CD4-positive, alpha-beta T cell (primary cell): ENCODE results near the gene GRIN3B. TPM values are rescaled to one million over a fixed set of nuclear protein-coding genes. Genes with fewer than 3 reads are reported as not detected.

Source experiments
- ATAC-seq: fragments of 200-7000 bp; cut with Tn5 transposase; one replicate; pipeline ENCODE4 v1.10.0; 2022; ENCODE audit warnings: mild to moderate bottlenecking; ENCODE audit not compliant: poor library complexity
- CTCF ChIA-PET: fragments of 350-600 bp; sonication (Branson Sonifier 250); formaldehyde crosslinking; loops from one replicate; lab custom pipeline; 2021; ENCODE audit warnings: antibody characterized with exemption, inconsistent platforms; lab: Charles Lee
- POLR2A ChIA-PET: fragments of 350-600 bp; sonication (Branson Sonifier 250); formaldehyde crosslinking; loops from one replicate; lab custom pipeline; 2021; ENCODE audit warnings: antibody characterized with exemption, inconsistent platforms; lab: Charles Lee
- DNase-seq, 14 experiments: peaks; one replicate each; pipeline ENCODE4 v3.0.0-alpha.2; 2013 to 2020; ENCODE audit warnings: mixed read lengths in 2 of 14
- H3K27ac ChIP-seq, 2 donors: one replicate each; pipeline versions ENCODE4 v1.5.1 to v1.7.0; 2013; ENCODE audit warnings: low read length in 2 of 2, low read depth in 1 of 2, mild to moderate bottlenecking in 1 of 2
- H3K27me3 ChIP-seq, 2 experiments: 1 replicate in 1 of 2; 2 replicates in 1 of 2; pipeline versions ENCODE4 v1.6.1 to v1.7.0; 2013; ENCODE audit warnings: low read length in 2 of 2, control low read depth in 1 of 2, mild to moderate bottlenecking in 1 of 2, moderate library complexity in 1 of 2; ENCODE audit not compliant: insufficient read depth in 2 of 2, control insufficient read depth in 1 of 2
- H3K36me3 ChIP-seq: one replicate; pipeline ENCODE4 v1.6.1; 2013; ENCODE audit warnings: low read length, control low read depth; ENCODE audit not compliant: insufficient read depth
- H3K4me1 ChIP-seq: one replicate; pipeline ENCODE4 v1.6.1; 2013; ENCODE audit warnings: low read length, control low read depth; ENCODE audit not compliant: insufficient read depth
- H3K4me3 ChIP-seq: one replicate; pipeline ENCODE4 v1.5.1; 2013; ENCODE audit warnings: mild to moderate bottlenecking, low read length, moderate library complexity
- H3K9me3 ChIP-seq, 2 experiments: 1 replicate in 1 of 2; 2 replicates in 1 of 2; pipeline versions ENCODE4 v1.6.1 to v1.7.0; 2013; ENCODE audit warnings: low read length in 2 of 2, mild to moderate bottlenecking in 2 of 2, control low read depth in 1 of 2, moderate library complexity in 1 of 2; ENCODE audit not compliant: control insufficient read depth in 1 of 2, insufficient read depth in 1 of 2
- H3K27ac Mint-ChIP-seq: one replicate; pipeline ENCODE4 v1.8.0; 2020; ENCODE audit warnings: mixed read lengths
- H3K27me3 Mint-ChIP-seq: one replicate; pipeline ENCODE4 v1.8.0; 2021; ENCODE audit warnings: mixed read lengths
- H3K36me3 Mint-ChIP-seq: one replicate; pipeline ENCODE4 v1.8.0; 2021; ENCODE audit warnings: low read depth, mixed read lengths
- H3K4me1 Mint-ChIP-seq: one replicate; pipeline ENCODE4 v1.8.0; 2021; ENCODE audit warnings: low read depth, mixed read lengths
- H3K4me3 Mint-ChIP-seq: one replicate; pipeline ENCODE4 v1.8.0; 2020; ENCODE audit warnings: mild to moderate bottlenecking, mixed read lengths
- H3K9me3 Mint-ChIP-seq: one replicate; pipeline ENCODE4 v1.8.0; 2020; ENCODE audit warnings: mixed read lengths
- intact Hi-C, 2 experiments: fragments of 100-400 bp; cut with DNase I in 1 of 2; cut with micrococcal nuclease in 1 of 2; formaldehyde crosslinking; loops; one replicate each; pipeline versions ENCODE4 v1.15.1 to v1.9.0; 2023 to 2025; cut with DNase I, micrococcal nuclease
- total RNA-seq, 174 experiments: library from RNA in 2 of 174; stranded (reverse) in 2 of 174; gene quantifications; one replicate each; pipeline ENCODE4 v1.2.3 and lab custom pipeline; 2021 to 2026
- TF ChIP-seq, protein P1 (sequence below): fragments of 200-600 bp; IDR thresholded peaks from one replicate; pipeline ENCODE4 v1.8.0; 2022; ENCODE audit warnings: antibody characterized with exemption, mild to moderate bottlenecking

Gene GRIN3B
- total RNA-seq, 2 experiments from 2014 or later: 0.17 to 0.22 TPM

DNA sequence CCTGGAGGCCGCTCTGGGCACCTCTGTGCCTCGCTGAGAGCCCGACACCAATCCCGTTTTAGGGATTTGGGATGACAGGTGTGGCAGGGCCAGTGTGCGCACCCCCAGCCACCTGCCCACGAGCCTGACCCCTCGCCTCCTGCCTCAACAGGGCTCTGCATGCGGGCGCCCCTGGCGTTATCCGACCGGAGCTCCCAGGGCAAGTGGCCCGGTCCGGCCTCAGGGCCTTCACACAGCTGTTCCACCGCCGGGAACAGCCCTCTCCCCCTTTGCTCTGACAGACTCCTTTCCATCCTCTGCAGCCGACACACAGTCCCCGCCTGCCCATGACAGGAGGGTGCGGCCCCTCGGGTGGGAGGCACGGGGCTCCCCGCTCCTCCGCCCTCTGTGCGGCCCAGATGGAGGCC is 23.2 kb upstream of the GRIN3B start:
- no peaks in the 10 kb centered on the region for H3K27me3 ChIP-seq
- Mint-ChIP-seq H3K27me3 (no peaks in the 10 kb centered on the region), H3K4me1 (no peaks in the 10 kb centered on the region), H3K36me3 (peaks cover 7% of the 10 kb centered on the region), H3K27ac (no peak overlapping the region), H3K4me3 (no peak overlapping the region), H3K9me3 (no peaks in the 10 kb centered on the region)
- no peaks in the 10 kb centered on the region for H3K4me1 ChIP-seq
- TF ChIP-seq, protein P1, sequence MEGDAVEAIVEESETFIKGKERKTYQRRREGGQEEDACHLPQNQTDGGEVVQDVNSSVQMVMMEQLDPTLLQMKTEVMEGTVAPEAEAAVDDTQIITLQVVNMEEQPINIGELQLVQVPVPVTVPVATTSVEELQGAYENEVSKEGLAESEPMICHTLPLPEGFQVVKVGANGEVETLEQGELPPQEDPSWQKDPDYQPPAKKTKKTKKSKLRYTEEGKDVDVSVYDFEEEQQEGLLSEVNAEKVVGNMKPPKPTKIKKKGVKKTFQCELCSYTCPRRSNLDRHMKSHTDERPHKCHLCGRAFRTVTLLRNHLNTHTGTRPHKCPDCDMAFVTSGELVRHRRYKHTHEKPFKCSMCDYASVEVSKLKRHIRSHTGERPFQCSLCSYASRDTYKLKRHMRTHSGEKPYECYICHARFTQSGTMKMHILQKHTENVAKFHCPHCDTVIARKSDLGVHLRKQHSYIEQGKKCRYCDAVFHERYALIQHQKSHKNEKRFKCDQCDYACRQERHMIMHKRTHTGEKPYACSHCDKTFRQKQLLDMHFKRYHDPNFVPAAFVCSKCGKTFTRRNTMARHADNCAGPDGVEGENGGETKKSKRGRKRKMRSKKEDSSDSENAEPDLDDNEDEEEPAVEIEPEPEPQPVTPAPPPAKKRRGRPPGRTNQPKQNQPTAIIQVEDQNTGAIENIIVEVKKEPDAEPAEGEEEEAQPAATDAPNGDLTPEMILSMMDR: no peak
- DNase-seq: no peak
- no peak overlapping the region for H3K27ac ChIP-seq
- CTCF ChIA-PET: no interaction called here
- H3K36me3 ChIP-seq: peaks cover 3% of the 10 kb centered on the region
- no peak overlapping the region for H3K4me3 ChIP-seq
- POLR2A ChIA-PET: interaction anchor here (0.6 kb wide), 1 partner anchor 50 kb away, joined by 3 read pairs; no protein-coding TSS in a partner anchor
- no peaks in the 10 kb centered on the region for H3K9me3 ChIP-seq
- intact Hi-C loops: no loop called here
- ATAC-seq: no peak

DNA sequence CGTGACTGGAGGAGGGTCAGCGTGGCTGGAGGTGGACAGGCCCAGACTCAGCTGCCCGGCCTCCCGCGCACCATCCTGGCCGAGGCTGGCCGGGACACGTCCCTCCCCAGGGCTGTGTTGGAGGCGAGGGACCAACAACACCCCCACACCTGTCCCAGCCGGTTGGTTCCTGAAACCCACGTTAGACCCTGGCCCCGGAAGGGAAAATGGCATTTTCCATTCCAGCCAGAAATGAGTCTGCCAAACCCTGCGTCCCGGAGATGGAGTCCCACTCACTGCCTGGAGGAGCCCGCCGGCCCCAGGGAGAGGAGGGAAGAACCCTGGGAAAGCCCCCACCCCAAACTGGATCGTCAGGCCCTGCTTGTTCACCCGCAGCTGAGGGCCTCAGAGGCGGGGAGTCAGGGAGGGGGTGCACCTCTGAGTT is 20.9 kb upstream of the GRIN3B start:
- TF ChIP-seq, protein P1: no peak
- no peak for DNase-seq
- CTCF ChIA-PET: no interaction called here
- Histone ChIP-seq H3K4me3 (no peak overlapping the region), H3K4me1 (peaks cover 18% of the 10 kb centered on the region), H3K36me3 (no peaks in the 10 kb centered on the region), H3K9me3 (no peaks in the 10 kb centered on the region), H3K27ac (no peak overlapping the region), H3K27me3 (no peaks in the 10 kb centered on the region)
- intact Hi-C loops: no loop called here
- Mint-ChIP-seq H3K4me1 (peaks cover 3% of the 10 kb centered on the region), H3K9me3 (no peaks in the 10 kb centered on the region), H3K27me3 (no peaks in the 10 kb centered on the region), H3K4me3 (no peak overlapping the region), H3K27ac (no peak overlapping the region), H3K36me3 (peaks cover 2% of the 10 kb centered on the region)
- POLR2A ChIA-PET: no interaction called here
- ATAC-seq: no peak

DNA sequence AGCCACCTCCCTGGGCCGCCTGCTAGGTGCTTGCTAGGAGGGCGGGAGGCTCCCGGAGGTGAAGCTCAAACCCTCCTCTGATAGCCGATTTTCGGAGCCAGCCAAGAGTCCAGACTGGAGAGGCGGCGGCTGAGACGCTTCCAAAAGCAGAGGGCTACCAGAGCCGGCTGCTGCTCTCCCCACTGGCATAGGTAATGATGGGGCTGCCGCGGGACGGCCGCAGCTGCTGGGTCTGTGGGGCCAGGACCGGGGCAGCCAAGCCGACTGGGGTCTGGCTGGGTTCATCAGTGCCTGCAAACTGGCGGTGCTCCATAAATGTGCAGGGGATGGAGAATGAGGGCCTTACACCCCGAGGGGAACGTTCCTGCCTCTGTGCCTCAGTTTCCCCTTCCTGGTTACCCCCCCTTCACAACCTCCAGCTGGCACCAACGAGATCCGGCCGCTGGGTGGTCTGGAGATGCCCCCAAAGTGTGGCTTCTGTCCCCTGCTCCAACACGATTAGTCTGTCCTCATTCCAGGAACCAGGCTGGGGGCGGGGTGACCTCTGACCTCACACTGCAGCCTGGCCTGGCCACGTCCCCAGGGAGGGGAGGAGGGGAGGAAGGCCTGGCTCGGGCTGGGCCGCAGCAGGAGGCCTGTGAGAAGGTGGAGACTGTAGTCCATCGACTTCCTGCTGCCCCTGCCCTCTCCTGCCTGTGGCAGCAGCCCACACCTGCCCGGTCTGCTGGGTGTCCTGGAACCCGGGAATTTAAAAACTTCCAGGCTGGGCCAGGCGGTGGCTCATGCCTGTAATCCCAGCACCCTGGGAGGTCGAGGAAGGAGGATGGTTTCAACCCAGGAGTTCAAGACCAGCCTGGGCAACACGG is 19.9 kb upstream of the GRIN3B start:
- Mint-ChIP-seq H3K36me3 (peaks cover 9% of the 10 kb centered on the region), H3K27me3 (no peaks in the 10 kb centered on the region), H3K27ac (no peak overlapping the region), H3K9me3 (no peaks in the 10 kb centered on the region), H3K4me3 (no peak overlapping the region), H3K4me1 (peaks cover 11% of the 10 kb centered on the region)
- H3K27ac ChIP-seq: no peak overlapping the region
- no peak overlapping the region for H3K4me3 ChIP-seq
- ATAC-seq (no peak), DNase-seq (no peak)
- ChIA-PET CTCF (no interaction called here), POLR2A (no interaction called here)
- no peaks in the 10 kb centered on the region for H3K9me3 ChIP-seq
- intact Hi-C loops: loop anchor here (5.0 kb wide), 2 partner anchors 118 to 212 kb away; no protein-coding TSS in a partner anchor
- no peaks in the 10 kb centered on the region for H3K36me3 ChIP-seq
- TF ChIP-seq, protein P1: no peak
- peaks cover 28% of the 10 kb centered on the region for H3K4me1 ChIP-seq
- no peaks in the 10 kb centered on the region for H3K27me3 ChIP-seq
